ENCODE measurements around the gene PARP8. TPM values are rescaled to one million over a fixed set of nuclear protein-coding genes. Genes with fewer than 3 reads are reported as not detected.

PARP8 gene
- total RNA-seq, 1 experiment from 2014 or later = 0.07 TPM

- Histone ChIP-seq H3K9me2 (replicated peaks; ENCODE audit: low read length) (no peaks in the 10 kb centered on the region), H3K9ac (ENCODE audit: low read length) (no peak overlapping the region), H4K20me1 (ENCODE audit: low read length) (no peaks in the 10 kb centered on the region), H3K79me2 (ENCODE audit: low read length) (no peaks in the 10 kb centered on the region), H3K27ac (ENCODE audit: low read length) (no peak overlapping the region), H3K9me3 (ENCODE audit: low read length) (no peaks in the 10 kb centered on the region), H3K4me2 (ENCODE audit: low read length) (no peak overlapping the region), H3K27me3 (ENCODE audit: low read length) (no peaks in the 10 kb centered on the region), H3F3A (ENCODE audit: low read length, unreplicated experiment) (no peaks in the 10 kb centered on the region), H3K4me1 (ENCODE audit: insufficient read depth, low read length) (no peaks in the 10 kb centered on the region), H2AFZ (ENCODE audit: low read length) (no peak overlapping the region), H3K4me3 (ENCODE audit: low read length) (no peak overlapping the region), H3K36me3 (ENCODE audit: low read depth, low read length) (no peaks in the 10 kb centered on the region)
- no peak for ATAC-seq
- ChIA-PET POLR2A (ENCODE audit: unreplicated experiment) (no interaction called here), CTCF (no interaction called here)
- DNase-seq = no peak
- intact Hi-C loops (cut with micrococcal nuclease) = no loop called here
- BruUV-seq (replicated peaks) = no TSS peak
- TF ChIP-seq CTCF (conservative IDR thresholded peaks at IDR 0.05; ENCODE audit: low read depth, low read length) (no peak), EZH2 (IDR thresholded peaks at IDR 0.05; ENCODE audit: low read length, unreplicated experiment) (no peak), EZH2phosphoT487 (IDR thresholded peaks at IDR 0.05; ENCODE audit: borderline replicate concordance, low read length) (no peak)
Measured at GRCh38 chr5:50827516-50828247, 161.2 kb downstream of the PARP8 start.

GRCh38 chr5:50829023-50829422, 162.6 kb downstream of the PARP8 start:
- Histone ChIP-seq H3K27ac (ENCODE audit: low read length) (no peak overlapping the region), H3K4me1 (ENCODE audit: insufficient read depth, low read length) (no peaks in the 10 kb centered on the region), H2AFZ (ENCODE audit: low read length) (no peak overlapping the region), H3K9me3 (ENCODE audit: low read length) (no peaks in the 10 kb centered on the region), H3K9me2 (replicated peaks; ENCODE audit: low read length) (no peaks in the 10 kb centered on the region), H3K27me3 (ENCODE audit: low read length) (no peaks in the 10 kb centered on the region), H3K9ac (ENCODE audit: low read length) (no peak overlapping the region), H3F3A (ENCODE audit: low read length, unreplicated experiment) (no peaks in the 10 kb centered on the region), H3K4me3 (ENCODE audit: low read length) (no peak overlapping the region), H3K79me2 (ENCODE audit: low read length) (no peaks in the 10 kb centered on the region), H3K4me2 (ENCODE audit: low read length) (no peak overlapping the region), H3K36me3 (ENCODE audit: low read depth, low read length) (no peaks in the 10 kb centered on the region), H4K20me1 (ENCODE audit: low read length) (no peaks in the 10 kb centered on the region)
- TF ChIP-seq EZH2 (IDR thresholded peaks at IDR 0.05; ENCODE audit: low read length, unreplicated experiment) = no peak
- TF ChIP-seq CTCF (conservative IDR thresholded peaks at IDR 0.05; ENCODE audit: low read depth, low read length) = no peak
- no peak for TF ChIP-seq EZH2phosphoT487 (IDR thresholded peaks at IDR 0.05; ENCODE audit: borderline replicate concordance, low read length)
- ChIA-PET POLR2A (ENCODE audit: unreplicated experiment) (no interaction called here), CTCF (no interaction called here)
- intact Hi-C loops (cut with micrococcal nuclease) = no loop called here
- no peak for DNase-seq
- no peak for ATAC-seq
- no TSS peak for BruUV-seq (replicated peaks)

- H3K4me1 ChIP-seq (ENCODE audit: insufficient read depth, low read length) = no peaks in the 10 kb centered on the region
- H3F3A ChIP-seq (ENCODE audit: low read length, unreplicated experiment) = no peaks in the 10 kb centered on the region
- H3K27me3 ChIP-seq (ENCODE audit: low read length) = no peaks in the 10 kb centered on the region
- H3K27ac ChIP-seq (ENCODE audit: low read length) = no peak overlapping the region
- DNase-seq (no peak), ATAC-seq (no peak)
- POLR2A ChIA-PET (ENCODE audit: unreplicated experiment) = no interaction called here
- CTCF ChIA-PET = no interaction called here
- no peak overlapping the region for H3K9ac ChIP-seq (ENCODE audit: low read length)
- H3K36me3 ChIP-seq (ENCODE audit: low read depth, low read length) = no peaks in the 10 kb centered on the region
- no peaks in the 10 kb centered on the region for H3K9me2 ChIP-seq (replicated peaks; ENCODE audit: low read length)
- H3K9me3 ChIP-seq (ENCODE audit: low read length) = no peaks in the 10 kb centered on the region
- no peak overlapping the region for H3K4me3 ChIP-seq (ENCODE audit: low read length)
- H3K4me2 ChIP-seq (ENCODE audit: low read length) = no peak overlapping the region
- intact Hi-C loops (cut with micrococcal nuclease) = no loop called here
- BruUV-seq (replicated peaks) = no TSS peak
- TF ChIP-seq EZH2 (IDR thresholded peaks at IDR 0.05; ENCODE audit: low read length, unreplicated experiment) = no peak
- no peak for TF ChIP-seq EZH2phosphoT487 (IDR thresholded peaks at IDR 0.05; ENCODE audit: borderline replicate concordance, low read length)
- TF ChIP-seq CTCF (conservative IDR thresholded peaks at IDR 0.05; ENCODE audit: low read depth, low read length) = no peak
- no peaks in the 10 kb centered on the region for H4K20me1 ChIP-seq (ENCODE audit: low read length)
- H3K79me2 ChIP-seq (ENCODE audit: low read length) = no peaks in the 10 kb centered on the region
- H2AFZ ChIP-seq (ENCODE audit: low read length) = no peak overlapping the region
Measured at GRCh38 chr5:50832657-50833284, 166.3 kb downstream of the PARP8 start.

Data from PC-3 (cell line).